Hippocampal formation (tissue), 2 donors: ENCODE results near the gene CXCR2.

Experiments used
- DNase-seq, 2 donors: peaks; one replicate each; lab custom pipeline; 2025; lab: John Stamatoyannopoulos, UW

CXCR2 gene

DNA sequence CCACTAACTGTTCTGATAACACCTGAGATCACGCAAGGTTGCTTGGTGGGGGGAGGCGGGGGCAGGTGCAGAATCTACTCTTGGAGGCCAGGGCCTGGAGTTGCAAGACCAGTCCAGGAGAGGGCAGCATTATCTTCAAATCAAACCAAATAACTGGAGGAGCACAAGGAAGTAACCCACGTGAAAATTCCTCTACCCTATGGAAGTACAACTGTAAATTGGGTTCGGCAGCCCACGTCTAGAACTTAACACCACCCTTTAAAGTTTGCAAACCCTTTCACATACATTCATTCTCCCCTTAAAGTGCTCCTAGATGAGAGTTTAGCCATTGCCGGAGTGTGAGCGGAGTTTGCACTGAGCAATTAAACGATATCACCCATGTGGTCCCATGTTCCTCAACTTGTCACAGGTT lies 60.5 kb downstream of the CXCR2 start:
- peak; percentile 7 to 65 for DNase-seq
